Activated T-helper 1 cell treated with anti-CD3 and anti-CD28 coated beads, Interleukin-2, amount 50 U/mL, for 16 hours (primary cell): ENCODE measurements around the gene SCN8A.
"Not testable (repeated sequence)": the region's sequence is repeated elsewhere in the genome, so short reads cannot be mapped to it uniquely, and the experiment has no call there.

Experiments used
- DNase-seq, 2 donors: peaks; one replicate each; pipeline ENCODE4 v3.0.0-alpha.2; 2020; ENCODE audit warnings: low read depth in 1 of 2, low spot score in 1 of 2

Gene SCN8A

GRCh38 chr12:51622564-51622963 is 31.5 kb downstream of the SCN8A start:
- DNase-seq: no peak

DNA sequence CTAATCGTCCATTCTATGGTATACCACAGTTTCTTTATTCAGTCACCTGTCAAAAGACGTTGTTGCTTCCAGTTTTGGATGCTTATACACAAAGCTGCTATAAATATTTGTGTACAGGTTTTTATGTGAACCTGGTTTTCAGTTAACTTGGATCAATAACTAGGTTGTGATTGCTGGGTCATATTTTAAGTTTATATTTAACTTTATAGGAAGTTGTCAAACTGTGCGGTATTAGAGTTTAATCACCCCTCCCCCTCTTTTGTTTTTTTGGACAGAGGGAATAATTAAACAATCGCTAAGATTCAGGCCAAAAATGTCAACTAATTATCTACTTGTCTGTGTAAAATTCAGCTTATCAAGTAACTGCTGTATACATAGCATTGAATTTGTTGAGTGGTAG is 34.3 kb downstream of the SCN8A start:
- no peak for DNase-seq

- DNase-seq: no peak
Observed at GRCh38 chr12:51626115-51626514, 35.1 kb downstream of the SCN8A start.

DNA sequence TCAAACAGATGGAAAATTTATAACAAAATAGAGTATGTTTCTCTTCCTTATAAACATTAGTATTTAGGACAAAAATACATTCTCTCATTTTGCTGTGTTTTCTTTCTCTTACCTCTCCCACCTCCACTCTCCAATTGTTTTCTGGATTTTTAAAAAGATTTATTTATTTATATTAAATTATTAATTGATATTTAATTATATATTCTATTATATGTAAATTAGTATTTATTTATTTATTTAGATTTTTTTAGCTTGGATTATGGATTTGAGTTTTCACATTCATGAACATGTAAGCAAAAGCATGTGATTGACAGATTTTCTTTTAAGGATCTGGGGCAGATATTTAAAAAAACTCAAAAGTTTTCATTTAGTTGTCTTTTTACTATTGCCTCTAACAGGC is 35.6 kb downstream of the SCN8A start:
- no peak for DNase-seq

DNA sequence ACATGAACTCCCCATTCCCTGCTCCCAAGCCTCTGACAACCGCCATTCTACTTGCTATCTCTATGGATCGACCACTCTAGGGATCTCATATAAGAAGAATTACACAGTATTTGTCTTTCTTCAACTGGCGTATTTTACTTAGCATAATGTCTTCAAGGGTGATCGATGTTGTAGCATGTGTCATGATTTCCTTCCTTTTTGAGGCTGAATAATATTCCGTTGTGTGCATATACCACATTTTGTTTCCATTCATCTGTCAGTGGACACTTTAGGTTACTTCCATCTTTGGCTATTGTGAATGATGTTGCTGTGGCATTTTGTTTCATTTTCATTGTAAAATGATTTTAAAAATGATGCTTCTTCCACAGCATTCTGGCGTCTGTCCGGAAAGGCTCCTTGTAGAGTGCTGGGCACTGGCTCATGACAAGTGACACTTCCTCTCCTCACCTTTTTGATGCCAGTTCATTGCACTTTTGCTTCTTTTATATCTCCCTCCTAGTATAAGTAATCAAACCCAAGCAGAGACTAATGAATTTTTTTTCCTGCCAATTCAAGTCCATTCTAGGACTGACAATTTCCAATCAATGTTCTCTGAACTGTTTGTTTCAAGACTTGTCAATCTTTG is 39.3 kb downstream of the SCN8A start:
- no peak for DNase-seq

DNA sequence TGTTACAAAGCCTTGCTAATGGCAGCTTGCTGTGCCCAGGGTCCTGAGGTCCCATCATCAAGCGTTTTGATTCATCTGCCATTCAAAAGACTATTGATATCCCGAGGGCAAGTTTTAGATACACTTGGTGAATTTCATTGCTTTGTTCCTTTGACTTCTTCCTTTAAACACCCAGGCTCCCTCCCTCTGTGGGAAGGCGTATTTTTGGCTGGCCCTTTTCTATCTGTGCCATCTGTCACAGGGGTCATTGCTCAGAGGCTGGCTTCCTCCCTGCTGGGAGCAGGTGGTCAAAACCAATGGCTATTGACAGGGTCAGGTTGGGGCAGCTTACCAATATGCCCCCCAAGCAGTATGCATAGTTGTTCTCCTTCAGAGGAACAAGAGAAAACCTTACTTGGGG is 40.0 kb downstream of the SCN8A start:
- no peak for DNase-seq

DNA sequence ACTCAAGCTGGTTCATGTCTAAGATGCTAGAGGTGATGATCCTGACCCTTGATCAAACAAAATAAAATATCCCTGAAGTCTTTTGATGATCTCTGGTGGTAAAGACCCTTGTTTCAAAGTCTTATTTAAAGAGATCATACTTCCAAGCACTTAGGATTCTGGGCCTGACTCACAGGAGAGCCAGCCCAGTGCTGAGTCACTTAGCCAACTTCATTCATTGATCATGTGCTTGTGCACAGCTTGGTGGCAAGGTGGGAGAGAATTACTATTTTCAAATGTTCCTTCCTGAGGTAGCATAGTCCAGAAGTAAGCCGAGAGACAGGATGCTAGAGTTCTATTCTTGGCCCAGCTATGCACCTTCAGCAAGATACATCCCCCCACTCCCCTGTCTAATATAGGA is 40.6 kb downstream of the SCN8A start:
- no peak for DNase-seq

DNA sequence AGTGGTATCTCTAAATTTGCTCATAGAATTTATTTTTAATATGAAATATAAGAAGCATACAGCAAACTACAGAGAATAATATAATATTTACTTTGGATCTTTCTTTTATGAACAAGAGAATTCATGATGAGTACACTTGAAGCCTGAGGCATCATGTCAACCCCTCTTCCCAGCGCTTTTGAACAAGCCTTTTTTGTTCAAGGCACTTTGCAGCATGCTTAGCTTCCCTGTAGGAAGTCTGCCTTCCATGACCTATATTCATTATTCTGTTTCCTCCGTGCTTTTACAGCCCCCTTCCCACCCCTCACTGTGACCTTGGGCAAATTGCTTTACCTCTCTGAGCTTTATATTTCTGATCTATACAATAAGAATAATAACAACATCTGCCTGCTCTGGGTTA is 41.6 kb downstream of the SCN8A start:
- DNase-seq: no peak

DNA sequence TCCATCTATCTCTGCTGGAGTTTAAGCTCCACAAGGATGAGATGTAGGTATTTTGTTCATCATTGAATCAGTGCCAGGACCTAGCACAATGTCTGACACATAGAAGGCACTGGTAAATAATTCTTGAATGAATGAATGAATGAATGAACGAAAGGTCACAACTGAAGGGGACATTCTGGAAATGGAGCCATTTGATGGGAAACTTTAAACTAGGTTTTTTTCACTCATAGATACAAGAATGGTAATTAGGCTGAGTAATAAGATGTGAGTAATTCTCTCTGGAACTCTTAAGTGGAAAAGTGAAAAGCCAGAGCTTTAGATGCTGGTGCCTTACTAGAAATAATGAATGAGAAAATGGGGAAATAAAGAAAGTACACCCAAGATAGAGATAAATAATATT is 44.3 kb downstream of the SCN8A start:
- no peak for DNase-seq

DNA sequence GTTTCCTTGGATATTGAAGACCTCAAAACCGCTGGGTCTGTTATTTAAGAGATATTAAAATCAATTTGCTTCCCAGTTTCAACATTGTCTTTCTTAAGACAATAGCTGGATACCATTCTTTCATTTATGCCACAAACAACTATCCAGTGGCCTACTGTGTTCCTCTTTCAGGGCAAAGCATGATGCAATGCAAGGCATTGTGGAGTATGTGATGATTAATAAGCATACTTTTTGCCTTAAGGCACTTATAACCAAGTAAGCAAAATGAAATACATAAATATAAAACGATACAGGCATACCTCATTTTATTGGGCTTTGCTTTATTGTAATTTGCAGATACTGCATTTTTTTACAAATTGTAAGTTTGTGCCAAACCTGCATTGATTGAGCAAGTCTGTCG is 45.5 kb downstream of the SCN8A start:
- DNase-seq: no peak

- no peak for DNase-seq
Observed at GRCh38 chr12:51636986-51637385, 46.0 kb downstream of the SCN8A start.

GRCh38 chr12:51639361-51639760 is 48.3 kb downstream of the SCN8A start:
- DNase-seq: no peak

GRCh38 chr12:51642286-51642685 is 51.3 kb downstream of the SCN8A start:
- no peak for DNase-seq

DNA sequence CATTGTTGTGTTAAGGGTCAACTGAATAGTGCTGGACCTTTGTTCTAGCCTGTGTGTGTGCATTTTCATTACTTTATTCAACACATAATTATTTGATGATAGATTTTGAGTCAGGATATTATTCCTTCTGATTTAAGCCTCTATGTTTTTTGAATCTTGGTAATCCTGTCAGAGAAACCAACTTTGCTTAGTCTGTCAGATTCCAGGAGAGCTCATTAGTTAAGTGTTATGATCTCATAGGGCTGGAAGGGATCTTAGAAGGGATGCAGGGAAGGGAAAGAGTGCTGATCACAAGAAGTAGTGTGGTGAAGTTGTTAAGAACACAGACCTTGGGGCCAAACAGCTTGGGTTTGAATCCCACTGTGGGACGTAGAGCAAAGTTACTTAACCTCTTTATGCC is 52.9 kb downstream of the SCN8A start:
- no peak for DNase-seq

GRCh38 chr12:51644691-51645090 is 53.7 kb downstream of the SCN8A start:
- DNase-seq: not testable (repeated sequence)

DNA sequence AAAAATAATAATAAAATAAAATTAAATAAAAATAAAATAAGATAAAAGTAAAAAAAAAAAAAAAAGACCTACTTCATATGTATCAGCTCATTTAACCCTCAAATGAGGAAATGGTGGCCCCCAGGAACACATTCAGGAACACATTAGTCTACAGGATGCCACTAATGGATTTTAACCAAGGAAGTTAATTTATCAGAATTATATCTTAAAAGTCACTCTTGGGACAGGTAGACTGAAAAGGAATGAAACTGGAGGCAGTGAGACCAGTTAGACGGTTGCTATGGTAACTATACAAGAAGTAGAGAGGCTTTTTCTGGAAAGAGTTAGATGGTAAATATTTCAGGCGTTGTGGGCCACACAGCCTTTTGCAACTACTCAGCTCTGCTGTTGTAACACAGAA is 54.9 kb downstream of the SCN8A start:
- no peak for DNase-seq

- no peak for DNase-seq
Observed at GRCh38 chr12:51647647-51648046, 56.6 kb downstream of the SCN8A start.

- DNase-seq: no peak
Observed at GRCh38 chr12:51653431-51653830, 62.4 kb downstream of the SCN8A start.

DNA sequence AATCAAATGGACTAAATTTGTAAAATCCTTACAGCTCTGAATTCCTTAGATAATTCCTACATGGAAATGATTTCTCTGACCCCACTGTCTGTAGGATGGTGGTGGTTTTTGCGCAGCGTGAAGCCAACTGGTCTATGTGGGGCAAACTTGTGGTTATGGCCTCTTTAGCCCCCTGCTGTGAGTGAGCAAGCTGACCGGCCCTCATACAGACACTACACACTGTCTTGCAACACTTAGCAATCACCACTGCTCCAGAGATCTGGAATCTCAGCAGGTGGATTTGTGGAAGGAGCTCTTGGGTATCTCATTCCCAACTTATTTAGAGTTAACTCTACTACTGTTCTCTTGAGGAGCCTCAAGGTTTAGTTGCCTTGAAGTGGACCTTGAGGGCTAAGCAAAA is 70.2 kb downstream of the SCN8A start:
- DNase-seq: no peak

- no peak for DNase-seq
Observed at GRCh38 chr12:51661836-51662235, 70.8 kb downstream of the SCN8A start.

DNA sequence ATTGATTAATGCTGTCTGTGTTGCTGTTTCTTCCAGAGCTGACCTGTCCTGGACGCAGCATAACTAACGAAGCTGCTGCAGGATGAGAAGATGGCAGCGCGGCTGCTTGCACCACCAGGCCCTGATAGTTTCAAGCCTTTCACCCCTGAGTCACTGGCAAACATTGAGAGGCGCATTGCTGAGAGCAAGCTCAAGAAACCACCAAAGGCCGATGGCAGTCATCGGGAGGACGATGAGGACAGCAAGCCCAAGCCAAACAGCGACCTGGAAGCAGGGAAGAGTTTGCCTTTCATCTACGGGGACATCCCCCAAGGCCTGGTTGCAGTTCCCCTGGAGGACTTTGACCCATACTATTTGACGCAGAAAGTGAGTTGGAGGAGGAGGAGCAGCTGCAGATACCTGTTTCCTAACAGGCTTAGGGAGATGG is 71.7 kb downstream of the SCN8A start:
- no peak for DNase-seq

DNA sequence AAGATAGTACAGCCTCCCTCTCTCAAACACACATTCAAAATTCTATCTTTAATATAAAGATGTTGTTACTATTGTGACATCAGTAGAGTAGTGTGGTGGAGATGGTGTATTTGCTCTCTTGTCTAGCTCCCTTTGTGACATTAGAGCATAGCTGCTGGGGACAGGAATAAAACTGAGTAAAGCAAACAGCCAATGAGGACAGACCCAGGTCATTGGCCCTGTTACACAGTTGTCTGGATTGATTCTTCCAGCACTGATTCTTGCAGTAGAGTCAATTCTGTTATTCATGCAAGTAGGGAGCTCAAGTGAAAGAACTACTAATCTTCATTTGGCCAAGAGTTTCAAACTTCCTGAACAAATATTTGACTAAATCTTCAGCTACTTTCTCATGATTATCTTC is 72.4 kb downstream of the SCN8A start:
- no peak for DNase-seq

- DNase-seq: no peak
Observed at GRCh38 chr12:51666696-51667095, 75.7 kb downstream of the SCN8A start.

GRCh38 chr12:51667269-51667668 is 76.2 kb downstream of the SCN8A start:
- DNase-seq: no peak
